ENCODE measurements around the gene SMPDL3B. TPM values are rescaled to one million over a fixed set of nuclear protein-coding genes. Genes with fewer than 3 reads are reported as not detected.

Gene SMPDL3B
- total RNA-seq, 1 experiment from 2014 or later: 51.3 TPM

DNA sequence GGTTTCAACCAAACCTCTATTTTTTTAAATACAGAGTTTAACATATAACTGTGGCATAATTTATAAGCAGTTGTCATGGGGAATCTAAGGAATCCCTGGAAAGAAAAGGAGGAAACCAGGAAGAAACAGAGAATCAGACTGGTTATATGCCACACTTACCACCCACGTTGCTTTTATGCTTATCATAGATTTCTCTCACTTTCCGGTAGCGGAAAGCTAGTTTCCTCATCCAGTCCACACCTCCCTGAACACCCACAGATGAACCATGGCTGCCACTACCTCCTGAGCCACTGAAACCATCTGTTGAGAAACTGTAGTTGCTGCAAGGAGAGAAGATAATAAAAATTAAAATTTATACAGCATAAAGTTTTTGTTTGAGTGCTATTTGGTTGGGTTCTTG lies 58.4 kb downstream of the SMPDL3B start:
- Histone ChIP-seq H3K27ac (ENCODE audit: insufficient read length, low read depth, low read length) (no peak overlapping the region), H3K14ac (ENCODE audit: insufficient read depth, low read length) (no peak overlapping the region), H4K20me1 (ENCODE audit: control insufficient read depth, insufficient read depth, insufficient read length) (no peaks in the 10 kb centered on the region), H2AFZ (ENCODE audit: low read length) (no peak overlapping the region), H4K91ac (ENCODE audit: insufficient read length, low read depth, low read length) (no peak overlapping the region), H3K79me2 (ENCODE audit: insufficient read depth, low read length) (no peaks in the 10 kb centered on the region), H3K18ac (ENCODE audit: insufficient read length, low read depth, low read length) (no peak overlapping the region), H4K5ac (ENCODE audit: insufficient read length, low read depth, low read length) (no peak overlapping the region), H3K56ac (ENCODE audit: insufficient read length, low read depth, low read length) (no peak overlapping the region), H2BK5ac (ENCODE audit: insufficient read length, low read length) (no peak overlapping the region), H3K4me2 (ENCODE audit: insufficient read depth, insufficient read length, low read length) (no peak overlapping the region), H3K27me3 (ENCODE audit: insufficient read depth, low read length) (no peaks in the 10 kb centered on the region), H2AK5ac (ENCODE audit: insufficient read length, low read length) (no peak overlapping the region), H3K9ac (ENCODE audit: extremely low read depth, insufficient read length, low read length) (no peak overlapping the region), H2BK20ac (ENCODE audit: low read depth, low read length, poor library complexity, severe bottlenecking) (no peak overlapping the region), H3K79me1 (ENCODE audit: insufficient read depth, low read depth, low read length, poor library complexity, severe bottlenecking) (no peaks in the 10 kb centered on the region), H3T11ph (ENCODE audit: low read length) (no peak overlapping the region), H3K4me1 (ENCODE audit: insufficient read depth, low read length) (no peaks in the 10 kb centered on the region), H3K23me2 (ENCODE audit: insufficient read length, low read depth, low read length, poor library complexity, severe bottlenecking) (no peaks in the 10 kb centered on the region), H2BK12ac (ENCODE audit: insufficient read length, low read depth, low read length) (no peak overlapping the region), H4K8ac (replicated peaks; ENCODE audit: insufficient read length, low read depth, low read length) (no peak overlapping the region), H3K9me3 (ENCODE audit: control insufficient read depth, low read depth, low read length) (no peaks in the 10 kb centered on the region), H3K23ac (ENCODE audit: insufficient read length, low read depth, low read length) (no peak overlapping the region), H2BK120ac (ENCODE audit: low read depth, low read length, poor library complexity, severe bottlenecking) (no peak overlapping the region), H2BK15ac (ENCODE audit: low read depth, low read length) (no peak overlapping the region), H3K4ac (ENCODE audit: low read depth, low read length) (no peak overlapping the region)
- Mint-ChIP-seq H3K27me3 (ENCODE audit: low read depth) (no peaks in the 10 kb centered on the region), H3K36me3 (ENCODE audit: insufficient read depth in 1 of 3, low read depth in 3 of 3) (peaks cover 18 to 72% (median 59%) of the 10 kb centered on the region in 3 experiments; a peak in 6 of 7 replicates), H3K4me3 (no peak overlapping the region), H3K4me1 (no peaks in the 10 kb centered on the region), H3K9me3 (no peaks in the 10 kb centered on the region), H3K27ac (no peak overlapping the region)
- TF ChIP-seq, protein P1, sequence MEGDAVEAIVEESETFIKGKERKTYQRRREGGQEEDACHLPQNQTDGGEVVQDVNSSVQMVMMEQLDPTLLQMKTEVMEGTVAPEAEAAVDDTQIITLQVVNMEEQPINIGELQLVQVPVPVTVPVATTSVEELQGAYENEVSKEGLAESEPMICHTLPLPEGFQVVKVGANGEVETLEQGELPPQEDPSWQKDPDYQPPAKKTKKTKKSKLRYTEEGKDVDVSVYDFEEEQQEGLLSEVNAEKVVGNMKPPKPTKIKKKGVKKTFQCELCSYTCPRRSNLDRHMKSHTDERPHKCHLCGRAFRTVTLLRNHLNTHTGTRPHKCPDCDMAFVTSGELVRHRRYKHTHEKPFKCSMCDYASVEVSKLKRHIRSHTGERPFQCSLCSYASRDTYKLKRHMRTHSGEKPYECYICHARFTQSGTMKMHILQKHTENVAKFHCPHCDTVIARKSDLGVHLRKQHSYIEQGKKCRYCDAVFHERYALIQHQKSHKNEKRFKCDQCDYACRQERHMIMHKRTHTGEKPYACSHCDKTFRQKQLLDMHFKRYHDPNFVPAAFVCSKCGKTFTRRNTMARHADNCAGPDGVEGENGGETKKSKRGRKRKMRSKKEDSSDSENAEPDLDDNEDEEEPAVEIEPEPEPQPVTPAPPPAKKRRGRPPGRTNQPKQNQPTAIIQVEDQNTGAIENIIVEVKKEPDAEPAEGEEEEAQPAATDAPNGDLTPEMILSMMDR (conservative IDR thresholded peaks at IDR 0.05): no peak
- WGBS (ENCODE audit: extremely low coverage, insufficient read length, low lambda C conversion rate): no CpG with 5 or more reads among the region's 3 CpGs
- DNase-seq: no peak
